ENCODE results near the gene FOXP1. TPM values are rescaled to one million over a fixed set of nuclear protein-coding genes. Genes with fewer than 3 reads are reported as not detected.
A peak's percentile ranks its signal among the peaks of the same experiment; 100 is the strongest.

FOXP1 gene
- total RNA-seq, 4 donors from 2014 or later: 169 to 300 (median 202) TPM

- H3K27me3 ChIP-seq: no peaks in the 10 kb centered on the region
- H3K36me3 ChIP-seq: no peaks in the 10 kb centered on the region
- WGBS, 2 donors (ENCODE audit: low coverage in 1 of 2): 63 to 83% methylated on average over 1 of the region's 1 CpG
- H3K4me3 ChIP-seq: no peak overlapping the region
- no peak overlapping the region for H3K27ac ChIP-seq
- peaks cover 0 to 13% (median 0%) of the 10 kb centered on the region in 3 donors for H3K4me1 ChIP-seq
- no peak for ATAC-seq
- no peaks in the 10 kb centered on the region for H3K9me3 ChIP-seq
- TF ChIP-seq POLR2AphosphoS5 (IDR thresholded peaks at IDR 0.05) (no peak), POLR2A (IDR thresholded peaks at IDR 0.05) (no peak), CTCF (IDR thresholded peaks at IDR 0.05) (no peak)
Measured at GRCh38 chr3:71148455-71149060, 435.0 kb downstream of the FOXP1 start.

- Histone ChIP-seq H3K27me3 (no peaks in the 10 kb centered on the region), H3K4me1 (peaks cover 0 to 24% (median 0%) of the 10 kb centered on the region in 3 donors), H3K4me3 (no peak overlapping the region), H3K27ac (no peak overlapping the region), H3K9me3 (no peaks in the 10 kb centered on the region), H3K36me3 (no peaks in the 10 kb centered on the region)
- 68 to 76% methylated on average over 2 to 10 of the region's 11 CpGs for WGBS, 2 donors (ENCODE audit: low coverage in 1 of 2)
- TF ChIP-seq CTCF (IDR thresholded peaks at IDR 0.05): no peak
- no peak for TF ChIP-seq POLR2A (IDR thresholded peaks at IDR 0.05)
- TF ChIP-seq POLR2AphosphoS5 (IDR thresholded peaks at IDR 0.05): no peak
- TF ChIP-seq EP300 (IDR thresholded peaks at IDR 0.05): no peak
- ATAC-seq: no peak
Measured at GRCh38 chr3:71146673-71147072, 436.9 kb downstream of the FOXP1 start.

- no peaks in the 10 kb centered on the region for H3K36me3 ChIP-seq
- no peak overlapping the region for H3K27ac ChIP-seq
- H3K27me3 ChIP-seq: no peaks in the 10 kb centered on the region
- H3K4me3 ChIP-seq: no peak overlapping the region
- TF ChIP-seq EP300 (IDR thresholded peaks at IDR 0.05): no peak
- WGBS, 2 donors (ENCODE audit: low coverage in 1 of 2): 79 to 84% methylated on average over 3 to 4 of the region's 4 CpGs
- H3K4me1 ChIP-seq: peaks cover 0 to 29% (median 4%) of the 10 kb centered on the region in 3 donors
- no peaks in the 10 kb centered on the region for H3K9me3 ChIP-seq
- no peak for ATAC-seq
Measured at GRCh38 chr3:71145954-71146353, 437.6 kb downstream of the FOXP1 start.

- Histone ChIP-seq H3K27me3 (no peaks in the 10 kb centered on the region), H3K36me3 (no peaks in the 10 kb centered on the region), H3K4me1 (peaks cover 0 to 30% (median 4%) of the 10 kb centered on the region in 3 donors), H3K9me3 (no peaks in the 10 kb centered on the region), H3K4me3 (no peak overlapping the region), H3K27ac (peak overlapping the region in 2 of 4 donors; percentile 21 to 35)
- 69 to 96% methylated on average over 4 to 5 of the region's 9 CpGs for WGBS, 2 donors (ENCODE audit: low coverage in 1 of 2)
- no peak for TF ChIP-seq POLR2AphosphoS5 (IDR thresholded peaks at IDR 0.05)
- TF ChIP-seq POLR2A (IDR thresholded peaks at IDR 0.05): no peak
- no peak for TF ChIP-seq CTCF (IDR thresholded peaks at IDR 0.05)
- no peak for TF ChIP-seq EP300 (IDR thresholded peaks at IDR 0.05)
- ATAC-seq: no peak
Measured at GRCh38 chr3:71144525-71145253, 438.8 kb downstream of the FOXP1 start.

GRCh38 chr3:71143493-71143892 lies 440.0 kb downstream of the FOXP1 start:
- 88 to 100% methylated on average over 2 to 4 of the region's 4 CpGs for WGBS, 2 donors (ENCODE audit: low coverage in 1 of 2)
- ATAC-seq: no peak
- Histone ChIP-seq H3K27me3 (no peaks in the 10 kb centered on the region), H3K27ac (peak overlapping the region in 3 of 4 donors; percentile 5 to 67 (median 55)), H3K36me3 (no peaks in the 10 kb centered on the region), H3K4me1 (peaks cover 0 to 40% (median 4%) of the 10 kb centered on the region in 3 donors), H3K9me3 (no peaks in the 10 kb centered on the region), H3K4me3 (no peak overlapping the region)
- no peak for TF ChIP-seq EP300 (IDR thresholded peaks at IDR 0.05)
- no peak for TF ChIP-seq POLR2AphosphoS5 (IDR thresholded peaks at IDR 0.05)
- no peak for TF ChIP-seq POLR2A (IDR thresholded peaks at IDR 0.05)
- no peak for TF ChIP-seq CTCF (IDR thresholded peaks at IDR 0.05)
